ENCODE data around the gene ASS1.

- TF ChIP-seq CTCF (IDR thresholded peaks at IDR 0.05; ENCODE audit: borderline replicate concordance, extremely low read depth, low read length, poor library complexity, severe bottlenecking) = no peak
- no peak for TF ChIP-seq EZH2 (IDR thresholded peaks at IDR 0.05; ENCODE audit: borderline replicate concordance, low read depth, low read length, severe bottlenecking)
These were observed 35.9 kb downstream of the ASS1 start for GRCh38 chr9:130480673-130481072.
